ENCODE results near the gene TTYH2.

The TTYH2 gene

GRCh38 chr17:74214484-74215341 is 1.3 kb downstream of the TTYH2 start:
- DNase-seq (ENCODE audit: low read depth in 2 of 2), result no peak

- no peak for DNase-seq (ENCODE audit: low read depth in 2 of 2)
These were observed 2.0 kb downstream of the TTYH2 start for GRCh38 chr17:74215342-74215727.

GRCh38 chr17:74216505-74216904 is 3.1 kb downstream of the TTYH2 start:
- DNase-seq (ENCODE audit: low read depth in 2 of 2), result no peak

GRCh38 chr17:74217037-74217730 is 3.8 kb downstream of the TTYH2 start:
- no peak for DNase-seq (ENCODE audit: low read depth in 2 of 2)

DNA sequence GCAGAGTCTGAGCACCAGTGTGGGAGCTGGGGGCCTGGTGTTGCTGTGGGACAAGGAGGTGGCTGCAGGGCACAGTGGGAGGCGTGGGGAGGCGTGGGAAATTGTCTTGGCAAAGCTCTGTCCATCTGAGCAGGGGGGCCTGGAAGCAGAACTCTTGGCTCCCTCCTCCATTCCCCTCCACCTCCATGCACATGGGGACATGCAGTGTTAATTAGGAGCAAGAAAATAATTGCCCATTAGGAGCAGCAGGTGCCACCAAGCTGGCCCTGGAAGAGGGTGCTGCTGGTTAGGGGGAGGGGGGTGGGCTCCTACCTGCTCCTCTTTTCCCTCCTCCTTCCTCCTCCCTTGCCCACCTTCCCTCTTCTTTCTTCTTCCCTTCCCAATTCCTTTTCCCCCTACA is 4.5 kb downstream of the TTYH2 start:
- DNase-seq (ENCODE audit: low read depth in 2 of 2), result no peak

DNA sequence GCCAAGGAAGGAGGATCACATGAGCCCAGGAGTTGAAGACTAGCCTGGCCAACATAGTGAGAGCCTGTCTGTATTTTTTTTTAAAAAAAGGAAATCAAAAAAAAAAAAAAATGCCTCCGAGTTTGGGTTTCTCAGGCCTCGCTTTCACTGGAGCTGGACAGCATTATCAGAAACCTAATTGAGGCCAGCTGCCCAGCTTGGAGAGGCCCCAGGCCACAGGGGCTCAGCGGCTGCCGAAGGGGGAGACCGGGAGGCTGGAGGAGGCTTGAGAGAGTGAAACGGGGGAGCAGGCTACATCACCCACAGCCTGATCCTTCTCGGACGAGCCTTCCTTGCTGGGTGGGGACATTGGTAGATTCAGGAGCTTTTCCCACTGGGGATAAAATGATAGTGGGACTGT is 5.1 kb downstream of the TTYH2 start:
- DNase-seq (ENCODE audit: low read depth in 2 of 2), result no peak

GRCh38 chr17:74219576-74220133 is 6.3 kb downstream of the TTYH2 start:
- no peak for DNase-seq (ENCODE audit: low read depth in 2 of 2)

- DNase-seq (ENCODE audit: low read depth in 2 of 2), result no peak
These were observed 6.8 kb downstream of the TTYH2 start for GRCh38 chr17:74220219-74220618.

- DNase-seq (ENCODE audit: low read depth in 2 of 2), result no peak
These were observed 7.8 kb downstream of the TTYH2 start for GRCh38 chr17:74220946-74221818.

- no peak for DNase-seq (ENCODE audit: low read depth in 2 of 2)
These were observed 9.0 kb downstream of the TTYH2 start for GRCh38 chr17:74222399-74222798.

DNA sequence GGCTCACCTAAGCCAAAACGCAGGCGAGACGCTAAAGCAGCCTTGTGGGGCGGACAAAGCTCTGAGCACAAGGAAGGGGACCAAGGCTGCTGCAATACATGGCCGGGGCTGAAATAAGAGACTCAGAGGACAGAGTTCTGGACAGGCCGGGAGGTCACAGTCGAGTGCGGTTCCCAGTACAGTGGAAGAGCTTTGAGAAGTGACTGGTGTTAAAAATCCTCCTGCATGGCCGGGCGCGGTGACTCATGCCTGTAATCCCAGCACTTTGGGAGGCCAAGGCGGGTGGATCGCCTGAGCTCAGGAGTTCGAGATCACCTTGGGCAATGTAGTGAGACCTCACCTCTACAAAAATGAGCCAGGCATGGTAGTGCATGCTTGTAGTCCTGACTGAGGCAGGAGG is 10.5 kb downstream of the TTYH2 start:
- DNase-seq (ENCODE audit: low read depth in 2 of 2), result no peak

DNA sequence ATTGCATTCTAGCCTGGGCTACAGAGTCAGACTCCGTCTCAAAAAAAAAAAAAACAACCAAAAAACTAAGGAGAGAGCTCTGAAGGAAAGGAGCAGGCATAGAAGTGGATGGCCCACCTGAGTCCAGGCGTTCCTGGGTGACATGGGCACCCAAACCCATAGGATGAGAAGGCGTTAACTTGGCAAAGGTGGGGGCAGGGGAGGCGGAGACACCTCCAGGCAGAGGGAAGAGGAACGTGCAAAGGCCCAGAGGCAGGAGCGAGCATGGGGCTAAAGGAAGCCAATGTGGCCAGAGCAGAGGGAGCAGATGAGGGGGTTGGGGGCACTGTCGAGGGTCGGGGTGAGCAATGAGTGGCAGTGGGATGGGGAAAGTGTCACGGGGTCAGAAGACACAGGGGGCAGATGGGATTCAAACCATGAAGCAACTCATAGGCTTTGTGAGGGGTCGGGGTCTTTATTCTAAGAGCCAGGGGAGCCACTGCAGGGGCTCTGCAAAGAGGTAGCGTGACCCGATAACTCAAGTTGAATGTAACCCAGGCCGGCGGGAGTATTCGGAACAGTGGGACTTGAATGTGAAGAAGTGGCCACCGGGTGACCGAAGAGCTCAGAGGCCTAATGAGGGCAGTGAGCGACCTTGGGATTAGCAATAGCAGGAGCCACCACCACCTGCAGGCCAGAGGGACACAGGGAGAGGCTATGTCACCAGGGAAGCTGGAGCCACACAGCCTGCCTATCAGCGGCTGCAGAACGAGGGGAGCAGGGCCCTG is 11.8 kb downstream of the TTYH2 start:
- no peak for DNase-seq (ENCODE audit: low read depth in 2 of 2)

GRCh38 chr17:74226252-74226651 is 12.9 kb downstream of the TTYH2 start:
- no peak for DNase-seq (ENCODE audit: low read depth in 2 of 2)

GRCh38 chr17:74227271-74228080 is 14.1 kb downstream of the TTYH2 start:
- no peak for DNase-seq (ENCODE audit: low read depth in 2 of 2)

DNA sequence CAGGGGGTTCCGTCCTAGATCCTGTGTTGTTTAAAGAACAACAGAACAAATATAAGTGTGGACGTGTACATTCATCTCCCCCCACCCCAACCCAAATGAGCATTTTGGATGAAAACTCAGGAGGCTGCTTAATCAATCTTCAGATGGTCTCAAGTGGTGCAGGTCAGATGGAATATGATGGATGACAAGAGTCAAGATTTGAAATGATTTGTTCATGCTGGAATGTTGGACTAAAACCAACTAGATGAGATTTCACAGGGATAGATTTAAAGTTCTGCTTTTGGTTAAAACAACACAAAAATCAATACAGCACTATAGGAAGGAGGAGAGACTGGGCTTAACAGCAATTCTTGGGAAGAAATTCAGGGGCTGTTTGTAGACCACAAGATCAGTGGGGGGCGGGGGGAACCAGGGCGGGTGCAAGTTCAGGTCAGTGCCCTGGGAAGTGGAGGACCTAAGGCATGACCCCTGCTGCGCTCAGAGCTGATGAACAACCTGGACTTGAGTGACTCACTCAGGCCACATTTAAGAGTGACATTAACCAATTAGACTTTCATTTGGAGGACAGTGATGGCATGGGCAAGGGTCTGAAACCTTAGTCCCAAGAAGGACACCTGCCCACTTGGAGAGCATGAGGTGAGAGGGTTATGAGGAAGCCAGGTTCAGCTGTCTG is 15.1 kb downstream of the TTYH2 start:
- DNase-seq (ENCODE audit: low read depth in 2 of 2), result no peak

DNA sequence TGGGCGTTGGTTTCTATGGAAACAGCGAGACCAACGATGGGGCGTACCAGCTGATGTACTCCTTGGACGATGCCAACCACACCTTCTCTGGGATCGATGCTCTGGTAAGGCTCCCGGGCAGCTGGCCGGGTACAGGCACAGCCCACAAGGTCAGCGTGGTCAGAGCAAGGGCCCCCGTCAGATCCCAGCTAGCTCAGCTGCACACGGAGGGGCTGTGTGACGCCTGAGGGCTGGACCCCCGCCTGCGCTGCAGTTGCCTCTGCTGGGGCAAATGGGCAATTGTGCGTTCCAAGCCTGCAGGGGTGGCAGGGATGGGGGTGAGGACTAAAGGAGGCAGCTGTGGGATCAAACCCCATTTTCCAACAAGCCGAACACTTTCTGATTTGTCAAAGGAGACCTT is 17.5 kb downstream of the TTYH2 start:
- no peak for DNase-seq (ENCODE audit: low read depth in 2 of 2)

- DNase-seq (ENCODE audit: low read depth in 2 of 2), result no peak
These were observed 18.8 kb downstream of the TTYH2 start for GRCh38 chr17:74231928-74232907.

GRCh38 chr17:74233937-74234336 is 20.6 kb downstream of the TTYH2 start:
- no peak for DNase-seq (ENCODE audit: low read depth in 2 of 2)

DNA sequence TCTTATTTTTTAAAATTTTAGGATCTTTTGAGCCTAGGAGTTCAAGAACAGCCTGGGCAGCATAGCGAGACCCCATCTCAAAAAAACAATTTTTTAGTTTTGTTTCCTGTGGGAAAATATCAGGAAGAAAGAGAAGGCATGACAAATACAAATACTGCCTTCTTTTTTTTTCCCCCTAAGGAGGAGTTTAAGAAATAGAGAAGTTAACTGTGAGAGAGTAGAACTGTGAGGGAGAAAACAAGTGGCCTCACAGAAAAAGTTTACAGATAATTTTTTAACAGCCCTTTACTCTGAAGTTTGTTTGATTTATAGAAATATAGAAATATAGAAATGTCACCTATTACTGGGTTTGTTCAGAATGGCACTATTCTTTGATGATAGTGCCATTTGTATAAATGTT is 21.1 kb downstream of the TTYH2 start:
- DNase-seq (ENCODE audit: low read depth in 2 of 2), result no peak

Measured in stimulated activated CD4-positive, alpha-beta T cell treated with anti-CD3 and anti-CD28 coated beads, Interleukin-1b, Interleukin-23, amount 100 ng/mL, for 1 hour (primary cell).